Nephron progenitor cell (in vitro differentiated cells): ENCODE results near the gene LOXL3.

Source experiments
- DNase-seq: peaks from one replicate; pipeline ENCODE4 v3.0.0; 2021
- H3K27ac Mint-ChIP-seq: 2 replicates; pipeline ENCODE4 v1.8.0; 2021; ENCODE audit warnings: mild to moderate bottlenecking, moderate library complexity, mixed read lengths
- H3K27me3 Mint-ChIP-seq: 2 replicates; pipeline ENCODE4 v1.8.0; 2021; ENCODE audit warnings: mild to moderate bottlenecking, low read depth, mixed read lengths; ENCODE audit not compliant: poor library complexity
- H3K36me3 Mint-ChIP-seq: 2 replicates; pipeline ENCODE4 v1.8.0; 2021; ENCODE audit warnings: low read depth, mixed read lengths
- H3K4me1 Mint-ChIP-seq: 2 replicates; pipeline ENCODE4 v1.8.0; 2021; ENCODE audit warnings: mixed read lengths
- H3K4me3 Mint-ChIP-seq: 2 replicates; pipeline ENCODE4 v1.8.0; 2021; ENCODE audit warnings: mild to moderate bottlenecking, moderate library complexity, mixed read lengths
- H3K9me3 Mint-ChIP-seq: 2 replicates; pipeline ENCODE4 v1.8.0; 2021; ENCODE audit warnings: mild to moderate bottlenecking, moderate library complexity, mixed read lengths
- CTCF ChIP-seq: fragments of 200-600 bp; sonication (generic); IDR thresholded peaks from 2 replicates; pipeline ENCODE4 v1.5.0; 2021; ENCODE audit warnings: antibody characterized with exemption

Gene LOXL3

GRCh38 chr2:74583504-74583903 is 29.8 kb upstream of the LOXL3 start:
- Mint-ChIP-seq H3K27ac (no peak overlapping the region), H3K27me3 (peaks cover 48% of the 10 kb centered on the region), H3K4me1 (peaks cover 4% of the 10 kb centered on the region), H3K9me3 (no peaks in the 10 kb centered on the region), H3K4me3 (no peak overlapping the region), H3K36me3 (no peaks in the 10 kb centered on the region)
- DNase-seq, result no peak
- no peak for TF ChIP-seq CTCF

DNA sequence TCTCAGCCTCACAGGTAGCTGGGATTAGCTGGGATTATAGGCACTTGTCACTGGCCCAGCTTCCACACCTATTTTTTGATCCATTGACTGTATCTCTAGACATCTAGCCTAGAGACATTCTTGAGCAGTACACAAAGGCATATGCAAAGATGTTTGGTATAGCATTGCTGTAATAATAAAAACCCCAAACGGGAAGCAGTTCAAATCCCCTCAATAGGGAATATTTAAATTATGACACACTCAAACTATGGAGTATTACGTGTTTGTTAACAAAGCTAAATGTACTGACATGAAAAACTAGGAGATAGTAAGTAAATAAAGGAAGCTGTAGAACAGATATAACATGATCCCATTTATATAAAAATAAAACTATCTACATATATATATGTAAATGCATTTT is 28.4 kb upstream of the LOXL3 start:
- Mint-ChIP-seq H3K27me3 (peaks cover 45% of the 10 kb centered on the region), H3K36me3 (no peaks in the 10 kb centered on the region)
- DNase-seq, result no peak

GRCh38 chr2:74581463-74581862 is 27.7 kb upstream of the LOXL3 start:
- peaks cover 45% of the 10 kb centered on the region for H3K27me3 Mint-ChIP-seq
- no peak overlapping the region for H3K4me3 Mint-ChIP-seq
- H3K4me1 Mint-ChIP-seq, result peaks cover 5% of the 10 kb centered on the region
- H3K36me3 Mint-ChIP-seq, result no peaks in the 10 kb centered on the region
- H3K27ac Mint-ChIP-seq, result no peak overlapping the region
- no peak for DNase-seq
- TF ChIP-seq CTCF, result no peak
- H3K9me3 Mint-ChIP-seq, result no peaks in the 10 kb centered on the region

More for the DNA sequence above, 28.4 kb upstream of the LOXL3 start:
- no peaks in the 10 kb centered on the region for H3K9me3 Mint-ChIP-seq
- H3K4me1 Mint-ChIP-seq, result no peaks in the 10 kb centered on the region
- no peak for TF ChIP-seq CTCF
- H3K27ac Mint-ChIP-seq, result no peak overlapping the region
- H3K4me3 Mint-ChIP-seq, result no peak overlapping the region

DNA sequence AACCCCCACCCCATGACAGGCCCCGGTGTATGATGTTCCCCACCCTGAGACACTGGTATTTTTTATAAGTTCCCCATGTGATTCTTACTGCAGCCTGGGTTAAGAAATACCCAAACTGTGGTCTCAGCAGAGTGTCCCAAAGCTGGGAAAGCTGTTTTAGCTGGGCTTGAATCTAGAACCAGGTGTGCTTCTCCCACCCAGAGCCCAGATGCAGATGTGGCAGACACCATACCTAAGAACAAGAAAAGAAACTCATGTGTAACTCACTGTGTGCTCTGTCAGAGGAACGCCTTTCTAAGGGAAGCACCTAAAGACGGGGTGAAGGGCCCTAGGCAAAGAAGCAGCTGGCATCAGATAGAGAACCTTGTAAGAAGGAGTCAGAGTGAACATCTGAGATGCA is 24.7 kb upstream of the LOXL3 start:
- H3K36me3 Mint-ChIP-seq, result no peaks in the 10 kb centered on the region
- no peak overlapping the region for H3K27ac Mint-ChIP-seq

GRCh38 chr2:74577448-74577847 is 23.7 kb upstream of the LOXL3 start:
- TF ChIP-seq CTCF, result no peak
- H3K36me3 Mint-ChIP-seq, result no peaks in the 10 kb centered on the region
- DNase-seq, result no peak
- H3K27ac Mint-ChIP-seq, result no peak overlapping the region
- peaks cover 16% of the 10 kb centered on the region for H3K4me1 Mint-ChIP-seq
- peaks cover 4% of the 10 kb centered on the region for H3K9me3 Mint-ChIP-seq
- H3K4me3 Mint-ChIP-seq, result no peak overlapping the region
- H3K27me3 Mint-ChIP-seq, result peaks cover 38% of the 10 kb centered on the region

More for the DNA sequence above, 24.7 kb upstream of the LOXL3 start:
- peaks cover 38% of the 10 kb centered on the region for H3K27me3 Mint-ChIP-seq
- no peak for DNase-seq
- H3K4me1 Mint-ChIP-seq, result peaks cover 16% of the 10 kb centered on the region
- no peak overlapping the region for H3K4me3 Mint-ChIP-seq
- peaks cover 4% of the 10 kb centered on the region for H3K9me3 Mint-ChIP-seq
- no peak for TF ChIP-seq CTCF

DNA sequence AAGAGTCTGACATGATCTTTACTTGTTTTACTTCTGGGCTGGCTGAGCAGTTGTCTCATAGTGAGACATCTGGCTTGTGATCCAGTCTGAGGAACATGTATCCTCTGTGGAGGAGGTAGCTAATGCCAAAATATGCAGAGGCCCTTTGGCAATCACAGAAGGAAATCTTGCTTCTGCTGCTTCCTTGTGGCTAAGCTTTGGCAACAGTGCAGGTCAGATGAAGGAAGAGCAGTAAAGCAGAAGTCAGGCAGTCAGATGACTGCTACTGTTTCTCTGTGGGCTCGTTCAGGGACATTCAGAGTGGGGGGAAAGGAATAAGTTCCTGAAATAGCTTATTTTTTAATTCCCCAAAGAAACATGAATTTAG is 23.1 kb upstream of the LOXL3 start:
- DNase-seq, result no peak
- TF ChIP-seq CTCF, result no peak
- Mint-ChIP-seq H3K27me3 (peaks cover 33% of the 10 kb centered on the region), H3K36me3 (no peaks in the 10 kb centered on the region), H3K27ac (peak overlapping the region; percentile 4), H3K4me3 (no peak overlapping the region), H3K4me1 (peaks cover 16% of the 10 kb centered on the region), H3K9me3 (peaks cover 4% of the 10 kb centered on the region)
